Measurements from ENCODE around the gene COX6B1.
A peak's percentile ranks its signal among the peaks of the same experiment; 100 is the strongest.
"Not testable (repeated sequence)": the region's sequence is repeated elsewhere in the genome, so short reads cannot be mapped to it uniquely, and the experiment has no call there.

COX6B1 gene

DNA sequence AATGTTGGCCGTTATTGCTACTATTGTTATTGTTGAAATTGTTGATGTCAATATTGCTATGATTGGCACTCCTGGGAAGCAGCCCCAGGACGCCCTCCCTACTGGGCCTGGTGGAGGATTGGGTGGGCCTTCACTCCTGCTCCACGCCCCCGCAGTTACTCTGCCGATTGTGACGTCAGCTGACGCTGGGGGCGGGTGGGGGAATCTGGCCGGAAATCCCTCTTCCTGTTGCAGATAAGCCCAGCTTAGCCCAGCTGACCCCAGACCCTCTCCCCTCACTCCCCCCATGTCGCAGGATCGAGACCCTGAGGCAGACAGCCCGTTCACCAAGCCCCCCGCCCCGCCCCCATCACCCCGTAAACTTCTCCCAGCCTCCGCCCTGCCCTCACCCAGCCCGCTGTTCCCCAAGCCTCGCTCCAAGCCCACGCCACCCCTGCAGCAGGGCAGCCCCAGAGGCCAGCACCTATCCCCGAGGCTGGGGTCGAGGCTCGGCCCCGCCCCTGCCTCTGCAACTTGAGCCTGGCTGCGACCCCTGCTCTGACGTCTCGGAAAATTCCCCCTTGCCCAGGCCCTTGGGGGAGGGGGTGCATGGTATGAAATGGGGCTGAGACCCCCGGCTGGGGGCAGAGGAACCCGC is 6.5 kb upstream of the COX6B1 start, which contains the start of gene ETV2:
Gene ETV2, plus strand, starts transcription at position 231 of the 637 bp plus-strand sequence. CDS start 716 bp downstream, outside the sequence.
- Histone ChIP-seq H3K36me3 (ENCODE audit: insufficient read depth, low read length) (peaks cover 19% of the 10 kb centered on the region), H3K9me3 (ENCODE audit: low read length) (no peaks in the 10 kb centered on the region), H3K4me1 (ENCODE audit: insufficient read depth, low read length) (peaks cover 16% of the 10 kb centered on the region), H3K27me3 (ENCODE audit: insufficient read depth, low read length) (no peaks in the 10 kb centered on the region), H3K4me3 (ENCODE audit: low read length) (no peak within 1 kb of the TSS), H2AFZ (ENCODE audit: low read depth, low read length) (no peak within 1 kb of the TSS)

DNA sequence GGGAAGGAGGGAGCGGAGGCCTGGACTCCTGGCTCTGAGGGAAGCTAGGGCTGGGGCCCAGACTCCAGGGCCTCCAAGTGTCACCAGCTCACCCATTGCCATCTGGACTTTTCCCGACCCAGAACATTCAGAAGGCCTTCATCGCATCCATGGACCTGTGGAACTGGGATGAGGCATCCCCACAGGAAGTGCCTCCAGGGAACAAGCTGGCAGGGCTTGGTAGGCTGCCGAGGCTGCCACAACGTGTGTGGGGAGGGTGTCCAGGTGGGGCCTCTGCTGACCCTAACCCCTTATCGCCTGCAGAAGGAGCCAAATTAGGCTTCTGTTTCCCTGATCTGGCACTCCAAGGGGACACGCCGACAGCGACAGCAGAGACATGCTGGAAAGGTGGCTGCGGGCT is 5.8 kb upstream of the COX6B1 start:
- H3K36me3 ChIP-seq (ENCODE audit: insufficient read depth, low read length) = peaks cover 12% of the 10 kb centered on the region
- H2AFZ ChIP-seq (ENCODE audit: low read depth, low read length) = no peak overlapping the region
- no peak overlapping the region for H3K4me3 ChIP-seq (ENCODE audit: low read length)
- no peaks in the 10 kb centered on the region for H3K9me3 ChIP-seq (ENCODE audit: low read length)
- H3K4me1 ChIP-seq (ENCODE audit: insufficient read depth, low read length) = peaks cover 16% of the 10 kb centered on the region
- H3K27me3 ChIP-seq (ENCODE audit: insufficient read depth, low read length) = no peaks in the 10 kb centered on the region

DNA sequence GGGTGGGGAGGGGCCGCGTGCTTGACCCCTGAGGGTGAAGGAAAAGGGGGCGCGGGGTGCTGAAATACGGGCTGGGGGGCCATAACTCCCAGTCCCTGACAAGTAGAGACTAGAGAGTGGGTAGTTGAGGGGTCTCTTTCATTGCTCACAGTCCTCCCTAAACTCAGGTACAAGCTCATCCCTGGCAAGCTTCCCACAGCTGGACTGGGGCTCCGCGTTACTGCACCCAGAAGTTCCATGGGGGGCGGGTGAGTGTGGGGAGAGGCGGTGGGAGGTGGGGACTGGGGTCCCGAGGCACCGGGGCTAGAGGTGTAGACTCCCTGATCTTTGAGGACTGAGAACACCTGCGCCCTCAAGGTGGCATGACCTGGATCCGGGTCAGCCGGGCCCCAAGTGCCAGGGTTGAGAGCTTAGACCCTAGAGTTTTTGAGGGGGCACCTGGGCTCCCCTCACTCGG is 5.3 kb upstream of the COX6B1 start:
- no peaks in the 10 kb centered on the region for H3K27me3 ChIP-seq (ENCODE audit: insufficient read depth, low read length)
- H3K36me3 ChIP-seq (ENCODE audit: insufficient read depth, low read length) = peaks cover 7% of the 10 kb centered on the region
- H3K4me1 ChIP-seq (ENCODE audit: insufficient read depth, low read length) = peaks cover 16% of the 10 kb centered on the region
- H3K4me3 ChIP-seq (ENCODE audit: low read length) = peak overlapping the region; percentile 59
- H3K9me3 ChIP-seq (ENCODE audit: low read length) = no peaks in the 10 kb centered on the region
- peak overlapping the region; percentile 75 for H2AFZ ChIP-seq (ENCODE audit: low read depth, low read length)

DNA sequence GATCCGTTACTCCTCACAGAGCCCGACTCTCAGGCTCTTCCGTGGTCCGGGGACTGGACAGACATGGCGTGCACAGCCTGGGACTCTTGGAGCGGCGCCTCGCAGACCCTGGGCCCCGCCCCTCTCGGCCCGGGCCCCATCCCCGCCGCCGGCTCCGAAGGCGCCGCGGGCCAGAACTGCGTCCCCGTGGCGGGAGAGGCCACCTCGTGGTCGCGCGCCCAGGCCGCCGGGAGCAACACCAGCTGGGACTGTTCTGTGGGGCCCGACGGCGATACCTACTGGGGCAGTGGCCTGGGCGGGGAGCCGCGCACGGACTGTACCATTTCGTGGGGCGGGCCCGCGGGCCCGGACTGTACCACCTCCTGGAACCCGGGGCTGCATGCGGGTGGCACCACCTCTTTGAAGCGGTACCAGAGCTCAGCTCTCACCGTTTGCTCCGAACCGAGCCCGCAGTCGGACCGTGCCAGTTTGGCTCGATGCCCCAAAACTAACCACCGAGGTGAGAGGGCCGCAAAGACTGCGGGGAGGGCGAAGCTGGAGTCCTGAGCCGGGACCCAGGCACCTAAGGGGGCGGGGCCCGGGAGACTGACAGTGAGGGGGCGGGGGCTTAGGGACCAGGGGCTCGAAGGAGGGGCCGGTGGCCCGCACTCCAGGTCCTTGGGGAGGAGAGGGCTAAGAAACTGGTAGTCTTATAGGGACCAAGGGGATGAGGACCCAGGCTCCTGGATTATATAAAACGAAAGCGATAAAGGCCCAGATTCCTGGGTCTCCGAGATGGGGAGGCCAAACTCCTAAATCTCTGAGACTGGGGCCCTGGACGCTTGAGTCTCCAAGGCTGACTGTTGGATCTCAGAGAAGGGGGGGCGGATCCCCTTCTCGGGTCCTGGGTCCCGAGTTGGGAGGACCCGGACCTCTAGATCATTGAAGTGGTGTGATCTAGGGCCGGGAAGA is 4.6 kb upstream of the COX6B1 start:
- peaks cover 16% of the 10 kb centered on the region for H3K4me1 ChIP-seq (ENCODE audit: insufficient read depth, low read length)
- H3K27me3 ChIP-seq (ENCODE audit: insufficient read depth, low read length) = no peaks in the 10 kb centered on the region

DNA sequence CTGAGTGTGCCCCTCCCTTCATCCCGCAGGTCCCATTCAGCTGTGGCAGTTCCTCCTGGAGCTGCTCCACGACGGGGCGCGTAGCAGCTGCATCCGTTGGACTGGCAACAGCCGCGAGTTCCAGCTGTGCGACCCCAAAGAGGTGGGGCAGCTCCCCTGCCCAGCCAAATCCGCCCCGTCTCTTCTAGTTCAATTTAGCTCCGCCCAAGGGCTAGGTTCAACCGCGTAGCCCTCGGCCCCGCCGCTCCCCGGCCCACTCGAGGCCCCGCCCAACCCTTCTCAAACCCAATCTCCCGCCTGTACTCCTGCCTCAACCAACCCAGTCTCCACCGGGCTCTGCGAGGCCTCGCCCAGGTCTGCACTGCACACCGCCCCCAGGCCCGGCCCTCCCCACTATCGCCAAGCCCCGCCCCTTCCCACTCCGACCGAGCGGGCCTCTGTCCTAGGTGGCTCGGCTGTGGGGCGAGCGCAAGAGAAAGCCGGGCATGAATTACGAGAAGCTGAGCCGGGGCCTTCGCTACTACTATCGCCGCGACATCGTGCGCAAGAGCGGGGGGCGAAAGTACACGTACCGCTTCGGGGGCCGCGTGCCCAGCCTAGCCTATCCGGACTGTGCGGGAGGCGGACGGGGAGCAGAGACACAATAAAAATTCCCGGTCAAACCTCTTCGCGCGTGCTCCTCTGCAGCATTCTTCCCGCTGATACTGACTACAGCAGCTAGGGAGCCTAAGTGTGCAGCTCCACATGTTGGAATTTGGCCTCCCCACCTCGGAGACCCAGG is 3.7 kb upstream of the COX6B1 start:
- H3K4me1 ChIP-seq (ENCODE audit: insufficient read depth, low read length) = peaks cover 22% of the 10 kb centered on the region

More for the DNA sequence above, 4.6 kb upstream of the COX6B1 start:
- Histone ChIP-seq H3K36me3 (ENCODE audit: insufficient read depth, low read length) (peaks cover under 1% of the 10 kb centered on the region), H3K4me3 (ENCODE audit: low read length) (peak overlapping the region; percentile 59), H2AFZ (ENCODE audit: low read depth, low read length) (peak overlapping the region; percentile 75), H3K9me3 (ENCODE audit: low read length) (no peaks in the 10 kb centered on the region)

DNA sequence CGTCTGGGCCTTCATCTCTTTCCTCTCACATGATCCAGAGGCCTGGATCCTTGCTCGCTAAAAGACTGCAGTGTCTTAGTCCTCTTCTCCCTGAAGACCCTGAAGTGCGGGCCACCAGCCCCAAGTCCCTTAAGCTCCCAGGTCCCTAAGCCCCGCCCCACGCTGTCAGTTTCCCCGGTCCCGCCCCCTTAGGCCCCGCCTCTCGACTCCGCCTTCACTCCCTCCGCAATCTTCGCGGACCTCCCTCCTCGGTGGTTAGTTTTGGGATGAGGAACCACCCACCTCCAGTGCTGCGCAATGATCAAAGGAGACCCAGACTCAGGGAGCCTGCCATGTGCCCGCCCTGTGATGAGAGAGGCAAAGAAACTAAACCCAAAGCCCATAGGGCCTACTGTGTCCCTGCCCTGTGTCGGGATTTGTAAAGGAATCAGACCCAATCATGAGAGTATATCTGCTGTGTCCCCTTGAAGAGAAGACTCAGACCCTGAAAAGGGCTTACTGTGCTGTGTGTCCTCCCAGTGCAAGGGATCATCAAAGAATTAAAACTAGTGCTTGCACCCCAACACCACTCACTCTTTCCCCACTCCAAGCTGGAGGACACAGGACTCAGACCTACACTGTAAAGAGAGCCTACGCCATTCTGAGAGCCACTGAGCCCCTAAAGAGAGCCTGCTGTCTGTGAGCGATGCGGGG is 3.0 kb upstream of the COX6B1 start:
- Histone ChIP-seq H3K4me1 (ENCODE audit: insufficient read depth, low read length) (peaks cover 22% of the 10 kb centered on the region), H3K4me3 (ENCODE audit: low read length) (peak overlapping the region; percentile 59), H3K9me3 (ENCODE audit: low read length) (no peaks in the 10 kb centered on the region), H2AFZ (ENCODE audit: low read depth, low read length) (peak overlapping the region; percentile 75), H3K36me3 (ENCODE audit: insufficient read depth, low read length) (peaks cover under 1% of the 10 kb centered on the region), H3K27me3 (ENCODE audit: insufficient read depth, low read length) (no peaks in the 10 kb centered on the region)

More for the DNA sequence above, 3.7 kb upstream of the COX6B1 start:
- H3K9me3 ChIP-seq (ENCODE audit: low read length) = no peaks in the 10 kb centered on the region
- H3K4me3 ChIP-seq (ENCODE audit: low read length) = peak overlapping the region; percentile 59
- peak overlapping the region; percentile 75 for H2AFZ ChIP-seq (ENCODE audit: low read depth, low read length)
- no peaks in the 10 kb centered on the region for H3K36me3 ChIP-seq (ENCODE audit: insufficient read depth, low read length)
- H3K27me3 ChIP-seq (ENCODE audit: insufficient read depth, low read length) = no peaks in the 10 kb centered on the region

DNA sequence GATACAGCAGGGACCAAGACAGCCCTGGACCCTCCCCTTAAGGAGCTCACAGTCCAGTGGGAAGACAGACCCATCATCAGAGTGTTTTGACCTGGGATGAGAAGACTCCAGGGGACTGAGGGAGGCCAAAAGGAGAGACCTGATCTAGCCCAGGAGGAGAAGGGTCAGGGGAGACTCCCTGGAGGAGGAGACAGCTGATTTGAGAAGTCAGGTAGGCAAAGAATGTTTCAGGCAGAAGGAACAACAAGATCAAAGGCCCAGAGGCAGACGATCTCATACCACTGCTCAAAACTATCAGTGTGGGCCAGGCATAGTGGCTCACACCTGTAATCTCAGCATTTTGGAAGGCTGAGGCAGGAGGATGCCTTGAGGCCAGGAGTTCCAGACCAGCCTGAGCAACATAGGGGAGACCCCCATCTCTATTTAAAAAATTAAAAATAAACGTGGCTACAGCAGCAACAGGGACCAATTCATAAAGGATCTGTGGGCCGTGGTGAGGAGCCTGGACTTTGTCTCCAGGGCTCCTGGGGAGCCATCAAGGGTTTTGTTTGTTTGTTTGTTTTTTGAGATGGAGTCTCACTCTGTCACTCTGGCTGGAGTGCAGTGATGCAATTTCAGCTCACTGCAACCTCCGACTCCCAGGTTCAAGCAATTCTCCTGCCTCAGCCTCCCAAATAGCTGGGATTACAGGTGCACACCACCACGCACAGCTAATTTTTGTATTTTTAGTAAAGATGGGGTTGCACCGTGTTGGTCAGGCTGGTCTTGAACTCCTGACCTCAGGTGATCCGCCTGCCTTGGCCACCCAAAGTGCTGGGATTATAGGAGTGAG is 2.2 kb upstream of the COX6B1 start:
- H3K4me1 ChIP-seq (ENCODE audit: insufficient read depth, low read length) = peaks cover 22% of the 10 kb centered on the region
- H2AFZ ChIP-seq (ENCODE audit: low read depth, low read length) = peak overlapping the region; percentile 75
- H3K27me3 ChIP-seq (ENCODE audit: insufficient read depth, low read length) = no peaks in the 10 kb centered on the region
- no peak overlapping the region for H3K4me3 ChIP-seq (ENCODE audit: low read length)
- H3K9me3 ChIP-seq (ENCODE audit: low read length) = no peaks in the 10 kb centered on the region
- H3K36me3 ChIP-seq (ENCODE audit: insufficient read depth, low read length) = peaks cover 7% of the 10 kb centered on the region

DNA sequence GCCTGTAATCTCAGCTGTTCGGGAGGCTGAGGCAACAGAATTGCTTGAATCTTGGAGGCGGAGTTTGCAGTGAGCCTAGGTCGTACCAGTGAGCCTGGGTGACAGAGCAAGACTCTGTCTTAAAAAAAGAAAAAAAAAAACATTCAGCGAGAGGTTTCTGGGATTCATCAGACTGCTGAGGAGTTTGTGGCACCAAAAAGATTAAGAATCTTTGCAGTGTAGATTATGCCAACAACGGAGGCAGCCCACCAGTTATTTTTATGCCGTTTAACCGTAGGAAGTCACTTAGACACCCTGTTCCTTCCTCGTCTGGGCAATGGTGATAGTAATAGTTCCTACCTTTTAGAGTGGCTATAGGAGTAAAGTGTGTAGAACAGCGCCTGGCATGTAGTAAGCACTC is 2.5 kb downstream of the COX6B1 start:
- H2AFZ ChIP-seq (ENCODE audit: low read depth, low read length) = no peak overlapping the region
- H3K27me3 ChIP-seq (ENCODE audit: insufficient read depth, low read length) = no peaks in the 10 kb centered on the region
- H3K9me3 ChIP-seq (ENCODE audit: low read length) = no peaks in the 10 kb centered on the region
- H3K4me1 ChIP-seq (ENCODE audit: insufficient read depth, low read length) = peaks cover 7% of the 10 kb centered on the region
- peaks cover 29% of the 10 kb centered on the region for H3K36me3 ChIP-seq (ENCODE audit: insufficient read depth, low read length)
- no peak overlapping the region for H3K4me3 ChIP-seq (ENCODE audit: low read length)

DNA sequence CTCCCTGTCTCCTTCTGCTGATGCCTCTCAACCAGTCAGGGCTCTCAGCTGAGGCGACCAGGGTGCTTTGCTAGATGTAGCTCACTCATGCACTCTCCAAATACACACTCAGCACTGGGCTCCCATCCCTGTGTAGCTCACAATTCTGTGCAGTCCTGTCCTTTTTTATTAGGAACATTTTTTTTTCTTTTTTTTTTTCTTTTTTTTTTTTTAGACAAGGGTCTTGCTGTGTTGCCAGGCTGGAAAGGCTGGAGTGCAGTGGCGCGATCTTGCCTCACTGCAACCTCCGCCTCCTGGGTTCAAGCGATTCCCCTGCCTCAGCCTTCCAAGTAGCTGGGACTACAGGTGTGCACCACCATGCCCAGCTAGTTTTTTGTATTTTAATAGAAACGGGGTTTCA is 6.7 kb downstream of the COX6B1 start:
- not testable (repeated sequence) for H3K9me3 ChIP-seq (ENCODE audit: low read length); H2AFZ ChIP-seq (ENCODE audit: low read depth, low read length); H3K4me3 ChIP-seq (ENCODE audit: low read length); H3K4me1 ChIP-seq (ENCODE audit: insufficient read depth, low read length); H3K27me3 ChIP-seq (ENCODE audit: insufficient read depth, low read length)
- peaks cover 61% of the 10 kb centered on the region for H3K36me3 ChIP-seq (ENCODE audit: insufficient read depth, low read length)

DNA sequence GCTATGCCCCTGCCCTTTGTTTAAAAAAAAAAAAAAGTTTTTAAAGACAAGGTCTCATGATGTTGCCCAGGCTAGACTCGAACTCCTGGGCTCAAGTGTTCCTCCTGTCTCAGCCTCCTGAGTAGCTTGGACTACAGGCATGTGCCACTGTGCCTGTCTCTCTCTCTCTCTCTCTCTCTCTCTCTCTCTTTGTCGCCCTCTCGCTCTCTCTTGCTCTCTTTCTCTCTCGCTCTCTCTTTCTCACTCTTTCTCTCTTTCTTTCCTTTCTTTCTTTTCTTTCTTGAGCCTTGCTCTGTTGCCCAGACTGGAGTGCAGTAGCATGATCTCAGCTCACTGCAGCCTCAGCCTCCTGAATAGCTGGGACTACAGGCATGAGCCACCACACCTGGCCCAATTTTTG is 7.5 kb downstream of the COX6B1 start:
- H3K36me3 ChIP-seq (ENCODE audit: insufficient read depth, low read length) = peaks cover 59% of the 10 kb centered on the region
- no peaks in the 10 kb centered on the region for H3K4me1 ChIP-seq (ENCODE audit: insufficient read depth, low read length)
- H3K4me3 ChIP-seq (ENCODE audit: low read length) = no peak overlapping the region
- H3K27me3 ChIP-seq (ENCODE audit: insufficient read depth, low read length) = no peaks in the 10 kb centered on the region
- H3K9me3 ChIP-seq (ENCODE audit: low read length) = no peaks in the 10 kb centered on the region
- no peak overlapping the region for H2AFZ ChIP-seq (ENCODE audit: low read depth, low read length)

DNA sequence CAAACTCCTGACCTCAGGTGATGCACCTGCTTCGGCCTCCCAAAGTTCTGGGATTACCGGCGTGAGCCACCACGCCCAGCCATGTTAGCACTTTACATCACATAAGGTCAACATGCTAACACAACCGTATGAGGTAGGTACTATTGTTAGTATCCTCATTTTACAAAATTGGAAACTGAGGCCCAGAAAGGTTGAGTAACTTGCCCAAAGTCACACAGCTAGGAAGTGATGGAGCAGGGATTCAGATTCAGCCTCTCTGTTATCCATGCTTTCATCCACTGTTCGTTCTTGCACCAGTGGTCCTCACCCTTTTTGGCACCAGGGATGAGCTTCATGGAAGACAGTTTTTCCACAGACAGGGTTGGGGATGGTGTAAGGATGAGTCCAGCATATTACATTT is 8.6 kb downstream of the COX6B1 start:
- Histone ChIP-seq H3K4me3 (ENCODE audit: low read length) (no peak overlapping the region), H3K36me3 (ENCODE audit: insufficient read depth, low read length) (peaks cover 60% of the 10 kb centered on the region), H3K9me3 (ENCODE audit: low read length) (no peaks in the 10 kb centered on the region), H2AFZ (ENCODE audit: low read depth, low read length) (no peak overlapping the region), H3K4me1 (ENCODE audit: insufficient read depth, low read length) (no peaks in the 10 kb centered on the region), H3K27me3 (ENCODE audit: insufficient read depth, low read length) (no peaks in the 10 kb centered on the region)
